ENCODE data around the gene NCS1.

GRCh38 chr9:130147910-130148309 lies 24.3 kb upstream of the NCS1 start:
- TF ChIP-seq, protein P1, sequence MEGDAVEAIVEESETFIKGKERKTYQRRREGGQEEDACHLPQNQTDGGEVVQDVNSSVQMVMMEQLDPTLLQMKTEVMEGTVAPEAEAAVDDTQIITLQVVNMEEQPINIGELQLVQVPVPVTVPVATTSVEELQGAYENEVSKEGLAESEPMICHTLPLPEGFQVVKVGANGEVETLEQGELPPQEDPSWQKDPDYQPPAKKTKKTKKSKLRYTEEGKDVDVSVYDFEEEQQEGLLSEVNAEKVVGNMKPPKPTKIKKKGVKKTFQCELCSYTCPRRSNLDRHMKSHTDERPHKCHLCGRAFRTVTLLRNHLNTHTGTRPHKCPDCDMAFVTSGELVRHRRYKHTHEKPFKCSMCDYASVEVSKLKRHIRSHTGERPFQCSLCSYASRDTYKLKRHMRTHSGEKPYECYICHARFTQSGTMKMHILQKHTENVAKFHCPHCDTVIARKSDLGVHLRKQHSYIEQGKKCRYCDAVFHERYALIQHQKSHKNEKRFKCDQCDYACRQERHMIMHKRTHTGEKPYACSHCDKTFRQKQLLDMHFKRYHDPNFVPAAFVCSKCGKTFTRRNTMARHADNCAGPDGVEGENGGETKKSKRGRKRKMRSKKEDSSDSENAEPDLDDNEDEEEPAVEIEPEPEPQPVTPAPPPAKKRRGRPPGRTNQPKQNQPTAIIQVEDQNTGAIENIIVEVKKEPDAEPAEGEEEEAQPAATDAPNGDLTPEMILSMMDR (conservative IDR thresholded peaks at IDR 0.05 in 1 of 2, IDR thresholded peaks at IDR 0.05 in 1 of 2; ENCODE audit: extremely low read depth in 1 of 2, insufficient read depth in 1 of 2, low read depth in 1 of 2, low read length in 2 of 2) = no peak
- TF ChIP-seq EZH2 (IDR thresholded peaks at IDR 0.05; ENCODE audit: borderline replicate concordance, low read length) = no peak

All from mammary epithelial cell (primary cell).